H1 (cell line): ENCODE results near the gene CHD2. TPM values are rescaled to one million over a fixed set of nuclear protein-coding genes. Genes with fewer than 3 reads are reported as not detected.

ENCODE experiments used
- CTCF ChIA-PET: fragments of 300-600 bp; sonication (Branson Sonifier 250); formaldehyde crosslinking; loops from one replicate; lab custom pipeline; 2021; ENCODE audit not compliant: partially characterized antibody; lab: Charles Lee
- POLR2A ChIA-PET: fragments of 300-600 bp; sonication (Branson Sonifier 250); formaldehyde crosslinking; loops from one replicate; lab custom pipeline; 2021; ENCODE audit warnings: inconsistent platforms; ENCODE audit not compliant: partially characterized antibody; lab: Charles Lee
- DNase-seq, 2 experiments: peaks; one replicate each; pipeline versions ENCODE4 v3.0.0 to v3.0.0-alpha.2; 2010 to 2022; ENCODE audit warnings: low spot score in 2 of 2, low read depth in 1 of 2, mixed read lengths in 1 of 2
- FAIRE-seq: peaks from 2 replicates; lab custom pipeline; 2011; peaks lifted over from hg19 to GRCh38; lab: Jason Lieb, UNC
- H2AFZ ChIP-seq: 2 replicates; pipeline ENCODE4 v1.8.1; 2012; ENCODE audit warnings: low read length, inconsistent platforms
- H2AK5ac ChIP-seq: 2 replicates; pipeline ENCODE4 v1.6.1; 2013; ENCODE audit warnings: low read depth, low read length
- H2BK120ac ChIP-seq: replicated peaks from 2 replicates; pipeline ENCODE3; 2013; ENCODE audit warnings: low read depth, low read length, inconsistent platforms
- H2BK12ac ChIP-seq: 2 replicates; pipeline ENCODE4 v1.6.1; 2013; ENCODE audit warnings: low read depth, low read length
- H2BK15ac ChIP-seq: 2 replicates; pipeline ENCODE4 v1.6.1; 2013; ENCODE audit warnings: low read length
- H2BK20ac ChIP-seq: 2 replicates; pipeline ENCODE4 v1.6.1; 2013; ENCODE audit warnings: low read length
- H2BK5ac ChIP-seq: 2 replicates; pipeline ENCODE4 v1.6.1; 2013; ENCODE audit warnings: low read depth, low read length
- H3K14ac ChIP-seq: 2 replicates; pipeline ENCODE4 v1.6.1; 2013; ENCODE audit warnings: inconsistent platforms; ENCODE audit not compliant: insufficient read length
- H3K18ac ChIP-seq: 2 replicates; pipeline ENCODE4 v1.6.1; 2013; ENCODE audit warnings: low read length; ENCODE audit errors: extremely low read depth
- H3K23ac ChIP-seq: 2 replicates; pipeline ENCODE4 v1.6.1; 2013; ENCODE audit warnings: inconsistent platforms; ENCODE audit not compliant: insufficient read length
- H3K23me2 ChIP-seq: 2 replicates; pipeline ENCODE4 v1.6.1; 2013; ENCODE audit warnings: low read depth, low read length
- H3K27ac ChIP-seq: 2 replicates; pipeline ENCODE4 v1.6.1; 2011; ENCODE audit warnings: low read depth, low read length, inconsistent platforms
- H3K27me3 ChIP-seq, 4 experiments: replicated peaks in 1 of 4; 1 replicate in 1 of 4; 2 replicates in 3 of 4; pipeline versions ENCODE4 v1.6.1 to v1.8.1; 2011 to 2013; ENCODE audit warnings: low read length in 3 of 4, mild to moderate bottlenecking in 3 of 4, inconsistent platforms in 2 of 4, mixed read lengths in 2 of 4, moderate library complexity in 1 of 4; ENCODE audit not compliant: control insufficient read depth in 3 of 4, insufficient read depth in 3 of 4; ENCODE audit errors: extremely low read depth in 1 of 4
- H3K36me3 ChIP-seq, 4 experiments: 2 replicates each; pipeline versions ENCODE4 v1.6.1 to v1.8.1; 2011 to 2013; ENCODE audit warnings: mild to moderate bottlenecking in 4 of 4, low read length in 3 of 4, moderate library complexity in 2 of 4, control low read depth in 1 of 4, inconsistent platforms in 1 of 4; ENCODE audit not compliant: insufficient read depth in 4 of 4, control insufficient read depth in 2 of 4
- H3K4ac ChIP-seq: replicated peaks from 2 replicates; pipeline ENCODE3; 2013; ENCODE audit warnings: low read length, low read depth, mixed read lengths, inconsistent platforms; ENCODE audit not compliant: insufficient read length
- H3K4me1 ChIP-seq, 4 experiments: replicated peaks in 1 of 4; 1 replicate in 1 of 4; 2 replicates in 3 of 4; pipeline versions ENCODE4 v1.6.1 to v1.8.1; 2011 to 2013; ENCODE audit warnings: low read length in 3 of 4, inconsistent platforms in 2 of 4, mixed read lengths in 1 of 4; ENCODE audit not compliant: insufficient read depth in 4 of 4, control insufficient read depth in 3 of 4
- H3K4me2 ChIP-seq, 2 experiments: 2 replicates each; pipeline versions ENCODE4 v1.6.1 to v1.8.1; 2011 to 2013; ENCODE audit warnings: low read depth in 2 of 2, low read length in 2 of 2, control low read depth in 1 of 2, inconsistent platforms in 1 of 2, mild to moderate bottlenecking in 1 of 2; ENCODE audit not compliant: insufficient read depth in 1 of 2
- H3K4me3 ChIP-seq, 4 experiments: fragments of 200-600, 300-600 bp in 1 of 4; sonication (generic), shearing (Covaris generic), sonication (Bioruptor Twin) in 1 of 4; 2 replicates each; pipeline versions ENCODE4 v1.5.1 to v1.8.1; 2011 to 2016; ENCODE audit warnings: low read length in 4 of 4, low read depth in 3 of 4, control low read depth in 2 of 4, inconsistent platforms in 2 of 4, mild to moderate bottlenecking in 2 of 4, mixed read lengths in 1 of 4, moderate library complexity in 1 of 4; ENCODE audit not compliant: insufficient read depth in 2 of 4; ENCODE audit errors: extremely low read depth in 1 of 4
- H3K56ac ChIP-seq: replicated peaks from 2 replicates; pipeline ENCODE3; 2013; ENCODE audit warnings: low read depth, mild to moderate bottlenecking, mixed read lengths, low read length, inconsistent platforms; ENCODE audit not compliant: insufficient read length
- H3K79me1 ChIP-seq: 2 replicates; pipeline ENCODE4 v1.6.1; 2013; ENCODE audit warnings: low read depth, low read length, control low read depth
- H3K79me2 ChIP-seq, 2 experiments: 2 replicates each; pipeline versions ENCODE4 v1.6.1 to v1.8.1; 2012 to 2013; ENCODE audit warnings: low read length in 2 of 2, mild to moderate bottlenecking in 2 of 2, inconsistent platforms in 1 of 2; ENCODE audit not compliant: insufficient read depth in 2 of 2, control insufficient read depth in 1 of 2
- H3K9ac ChIP-seq, 4 experiments: replicated peaks in 1 of 4; 1 replicate in 1 of 4; 2 replicates in 3 of 4; pipeline versions ENCODE4 v1.6.1 to v1.8.1; 2011 to 2013; ENCODE audit warnings: low read depth in 3 of 4, low read length in 3 of 4, control low read depth in 2 of 4, mild to moderate bottlenecking in 2 of 4, moderate library complexity in 2 of 4, inconsistent platforms in 1 of 4; ENCODE audit errors: extremely low read depth in 1 of 4
- H3K9me3 ChIP-seq, 2 experiments: 2 replicates each; pipeline versions ENCODE4 v1.6.1 to v1.8.1; 2012 to 2013; ENCODE audit warnings: mild to moderate bottlenecking in 2 of 2, moderate library complexity in 2 of 2, control low read depth in 1 of 2, inconsistent platforms in 1 of 2, low read depth in 1 of 2, low read length in 1 of 2, mixed read lengths in 1 of 2; ENCODE audit not compliant: insufficient read depth in 2 of 2
- H4K20me1 ChIP-seq, 2 experiments: replicated peaks in 1 of 2; 2 replicates each; pipeline versions ENCODE3 to v1.8.1; 2011 to 2013; ENCODE audit warnings: inconsistent platforms in 2 of 2, low read length in 2 of 2, mild to moderate bottlenecking in 1 of 2; ENCODE audit not compliant: insufficient read depth in 2 of 2, control insufficient read depth in 1 of 2
- H4K5ac ChIP-seq: 2 replicates; pipeline ENCODE4 v1.6.1; 2013; ENCODE audit warnings: low read length, low read depth, mixed read lengths, inconsistent platforms; ENCODE audit not compliant: insufficient read length
- H4K8ac ChIP-seq: 2 replicates; pipeline ENCODE4 v1.8.0; 2013; ENCODE audit warnings: mild to moderate bottlenecking, moderate library complexity, low read length, inconsistent platforms; ENCODE audit not compliant: insufficient read depth; ENCODE audit errors: extremely low read depth
- H4K91ac ChIP-seq: replicated peaks from 2 replicates; pipeline ENCODE3; 2013; ENCODE audit warnings: low read length, mixed read lengths, inconsistent platforms; ENCODE audit not compliant: insufficient read length
- ASH2L ChIP-seq: fragments of 200-600, 300-600 bp; sonication (generic); IDR thresholded peaks from one replicate; pipeline ENCODE4 v1.7.1; 2017; ENCODE audit warnings: low read length
- EZH2 ChIP-seq: fragments of 200-600 bp; sonication (generic); IDR thresholded peaks from 2 replicates; pipeline ENCODE4 v1.7.1; 2012; ENCODE audit warnings: low read depth, mild to moderate bottlenecking, moderate library complexity, low read length, inconsistent platforms; ENCODE audit not compliant: severe bottlenecking
- KDM5A ChIP-seq: fragments of 200-600 bp; IDR thresholded peaks from 2 replicates; pipeline ENCODE4 v1.7.1; 2012; ENCODE audit warnings: mild to moderate bottlenecking, low read length, inconsistent platforms, mixed read lengths
- POU5F1 ChIP-seq: IDR thresholded peaks from 2 replicates; pipeline ENCODE4 v1.6.1; 2011; ENCODE audit warnings: low read depth, mild to moderate bottlenecking, low read length, moderate library complexity
- SRF ChIP-seq: IDR thresholded peaks from 2 replicates; pipeline ENCODE4 v1.6.1; 2011; ENCODE audit warnings: mild to moderate bottlenecking, low read depth, low read length, moderate library complexity
- SUZ12 ChIP-seq: fragments of 200-600 bp; sonication (generic); IDR thresholded peaks from 2 replicates; pipeline ENCODE4 v1.6.1; 2012; ENCODE audit warnings: mild to moderate bottlenecking, inconsistent platforms, low read length, moderate library complexity, mixed read lengths
- WGBS, 2 experiments: shearing (Covaris generic) in 1 of 2; methylation state at CpG; one replicate each; pipeline versions ENCODE4 v1.1.6 to v1.1.7; 2013 to 2015; ENCODE audit warnings: low lambda C conversion rate in 2 of 2, mixed read lengths in 2 of 2, inconsistent platforms in 1 of 2, low coverage in 1 of 2, missing lambda C conversion rate in 1 of 2; ENCODE audit not compliant: insufficient replicate concordance in 2 of 2, insufficient coverage in 1 of 2, insufficient read length in 1 of 2; ENCODE audit errors: extremely low coverage in 1 of 2, missing lambda C conversion rate in 1 of 2; 5-methylcytosine and 5-hydroxymethylcytosine counted together
- polyA plus RNA-seq, 7 experiments: library from polyadenylated mRNA; depleted of rRNA in 3 of 7; stranded (reverse) in 5 of 7; unstranded in 2 of 7; fragments of >200 nt in 5 of 7; fragments of 200-250 nt in 2 of 7; gene quantifications; 1 replicate in 5 of 7; 2 replicates in 1 of 7; 4 replicates in 1 of 7; pipeline versions ENCODE4 v1.2.1 to v1.2.3, GENCODE V29; 2011 to 2013; ENCODE audit warnings: missing spikeins in 2 of 7, mixed read lengths in 2 of 7
- total RNA-seq: library from RNA; stranded (reverse); fragmentation: NEBNext Ultra II Directional; extraction: Animal tissue kit (Norgen Biotek cat#: 25700); gene quantifications from 2 replicates; pipeline ENCODE4 v1.2.1, GENCODE V29; 2021
- TF ChIP-seq, protein P1 (sequence below): IDR thresholded peaks from 2 replicates; pipeline ENCODE4 v1.6.1; 2011; ENCODE audit warnings: low read depth, mild to moderate bottlenecking, low read length; ENCODE audit not compliant: insufficient read depth

The CHD2 gene
- total and polyA plus RNA-seq, 2 of the 8 experiments (the other 6 are each of a cell fraction or from before 2014, with no cell fraction given): 28.8 to 70.0 TPM

DNA sequence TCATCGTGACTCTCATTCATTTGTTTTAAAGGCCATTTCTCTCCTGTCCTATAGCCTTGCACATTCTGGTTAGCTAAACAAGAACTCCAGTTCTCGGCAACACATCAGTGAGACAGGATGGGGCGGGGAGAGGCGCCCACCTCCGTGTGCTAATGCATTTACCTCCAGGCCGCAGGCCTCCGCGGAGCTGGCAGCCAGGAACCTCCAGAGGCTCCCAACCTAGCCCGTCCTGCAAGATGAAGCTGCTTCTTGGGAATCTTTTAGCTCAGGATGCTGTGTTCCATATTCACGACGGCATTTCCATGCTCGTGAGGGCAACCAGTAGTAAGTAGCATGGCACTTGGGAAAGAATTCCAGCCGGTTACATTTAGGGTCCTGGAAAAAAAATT lies 141.0 kb downstream of the CHD2 start:
- Histone ChIP-seq H2BK20ac (no peak overlapping the region), H4K20me1 (peaks cover 3 to 15% of the 10 kb centered on the region in 2 experiments), H4K8ac (no peak overlapping the region), H3K4ac (no peak overlapping the region), H3K4me3 (no peak overlapping the region), H2BK12ac (no peak overlapping the region), H2AFZ (no peak overlapping the region), H2BK15ac (no peak overlapping the region), H3K23ac (no peak overlapping the region), H3K9me3 (0 out of 4 replicates have a peak, but pooled peaks cover 0 to under 1% of the 10 kb centered on the region in 2 experiments), H3K79me1 (no peaks in the 10 kb centered on the region; the same call in 1 of the 2 replicates), H3K4me2 (no peak overlapping the region), H3K14ac (no peak overlapping the region), H3K36me3 (peaks cover 10 to 28% (median 22%) of the 10 kb centered on the region in 4 experiments; a peak in 7 of 8 replicates), H3K27me3 (peaks cover 0 to 2% (median 0%) of the 10 kb centered on the region in 4 experiments; a peak in 1 of 7 replicates), H3K79me2 (no peaks in the 10 kb centered on the region; a peak in 1 of 4 replicates), H3K9ac (no peak overlapping the region), H2AK5ac (no peak overlapping the region), H2BK120ac (no peak overlapping the region), H4K91ac (no peak overlapping the region), H3K4me1 (no peaks in the 10 kb centered on the region; a peak in 1 of 7 replicates), H3K23me2 (no peaks in the 10 kb centered on the region), H3K18ac (no peak overlapping the region), H4K5ac (no peak overlapping the region), H3K27ac (no peak overlapping the region), H3K56ac (no peak overlapping the region), H2BK5ac (no peak overlapping the region)
- FAIRE-seq (no peak), DNase-seq (no peak)
- 90% methylated on average over 13 of the region's 13 CpGs; no CpG with 5 or more reads in 1 of the 2 experiments for WGBS, 2 experiments
- POLR2A ChIA-PET: interaction anchor here (0.8 to 1.7 kb wide), 3 partner anchors 12 to 33 kb away, joined by 3 to 6 read pairs (median 5); no protein-coding TSS in a partner anchor
- CTCF ChIA-PET: interaction anchor here (0.6 to 6.6 kb wide), 13 partner anchors 9 to 1079 kb away, joined by 3 to 63 read pairs (median 4); no protein-coding TSS in a partner anchor
- TF ChIP-seq, protein P1, sequence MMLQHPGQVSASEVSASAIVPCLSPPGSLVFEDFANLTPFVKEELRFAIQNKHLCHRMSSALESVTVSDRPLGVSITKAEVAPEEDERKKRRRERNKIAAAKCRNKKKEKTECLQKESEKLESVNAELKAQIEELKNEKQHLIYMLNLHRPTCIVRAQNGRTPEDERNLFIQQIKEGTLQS: no peak
- TF ChIP-seq POU5F1: no peak
- TF ChIP-seq KDM5A: no peak
- TF ChIP-seq SRF: no peak
- TF ChIP-seq ASH2L: no peak
- TF ChIP-seq SUZ12: no peak
- no peak for TF ChIP-seq EZH2
